RWPE2 (cell line): ENCODE results near the gene FARS2.

Experiments
- ATAC-seq: fragments of 200-7000 bp; cut with Tn5 transposase; 3 replicates; pipeline ENCODE4 v1.9.1; 2021; ENCODE audit warnings: low read depth
- DNase-seq: peaks from one replicate; pipeline ENCODE4 v3.0.0-alpha.2; 2020; ENCODE audit warnings: low spot score
- H3K27ac ChIP-seq: fragments of 450-650 bp; 2 replicates; pipeline ENCODE4 v1.5.1; 2017; ENCODE audit warnings: mild to moderate bottlenecking; ENCODE audit not compliant: poor library complexity, severe bottlenecking
- H3K27me3 ChIP-seq: fragments of 250-450 bp; sonication (Bioruptor Pico); 2 replicates; pipeline ENCODE4 v1.5.1; 2021; ENCODE audit warnings: mild to moderate bottlenecking, moderate library complexity; ENCODE audit not compliant: insufficient read depth, poor library complexity, severe bottlenecking
- H3K36me3 ChIP-seq: fragments of 250-450 bp; sonication (Bioruptor Pico); 2 replicates; pipeline ENCODE4 v1.5.1; 2020; ENCODE audit warnings: low read depth, mild to moderate bottlenecking, moderate library complexity
- H3K4me1 ChIP-seq: fragments of 250-450 bp; sonication (Bioruptor Pico); 2 replicates; pipeline ENCODE4 v1.5.1; 2021; ENCODE audit warnings: mild to moderate bottlenecking, moderate library complexity; ENCODE audit not compliant: insufficient read depth, poor library complexity, severe bottlenecking
- H3K4me3 ChIP-seq: fragments of 250-450 bp; sonication (Bioruptor Pico); 2 replicates; pipeline ENCODE4 v1.5.1; 2021; ENCODE audit warnings: mild to moderate bottlenecking, moderate library complexity; ENCODE audit not compliant: severe bottlenecking
- H3K9me3 ChIP-seq: fragments of 250-450 bp; sonication (Bioruptor Pico); 2 replicates; pipeline ENCODE4 v1.5.1; 2021; ENCODE audit warnings: mild to moderate bottlenecking, moderate library complexity; ENCODE audit not compliant: severe bottlenecking
- CTCF ChIP-seq: fragments of 450-650 bp; IDR thresholded peaks from one replicate; pipeline ENCODE4 v1.5.1; 2017; ENCODE audit warnings: mild to moderate bottlenecking, moderate library complexity; ENCODE audit not compliant: poor library complexity, severe bottlenecking

The FARS2 gene

GRCh38 chr6:5589422-5590141 is 328.3 kb downstream of the FARS2 start:
- Histone ChIP-seq H3K4me3 (no peak overlapping the region), H3K4me1 (no peaks in the 10 kb centered on the region), H3K36me3 (no peaks in the 10 kb centered on the region), H3K27me3 (no peaks in the 10 kb centered on the region), H3K27ac (no peak overlapping the region), H3K9me3 (no peaks in the 10 kb centered on the region)
- no peak for TF ChIP-seq CTCF
- ATAC-seq = no peak
- no peak for DNase-seq

- no peaks in the 10 kb centered on the region for H3K4me1 ChIP-seq
- H3K4me3 ChIP-seq = no peak overlapping the region
- H3K36me3 ChIP-seq = no peaks in the 10 kb centered on the region
- no peaks in the 10 kb centered on the region for H3K27me3 ChIP-seq
- no peak overlapping the region for H3K27ac ChIP-seq
- ATAC-seq = no peak
- H3K9me3 ChIP-seq = no peaks in the 10 kb centered on the region
- TF ChIP-seq CTCF = no peak
- no peak for DNase-seq
Measured at GRCh38 chr6:5590187-5590586, 328.9 kb downstream of the FARS2 start.

- H3K27me3 ChIP-seq = no peaks in the 10 kb centered on the region
- ATAC-seq = no peak
- no peaks in the 10 kb centered on the region for H3K9me3 ChIP-seq
- TF ChIP-seq CTCF = no peak
- DNase-seq = no peak
- no peaks in the 10 kb centered on the region for H3K4me1 ChIP-seq
- H3K27ac ChIP-seq = no peak overlapping the region
- no peak overlapping the region for H3K4me3 ChIP-seq
- no peaks in the 10 kb centered on the region for H3K36me3 ChIP-seq
Measured at GRCh38 chr6:5592886-5593519, 331.7 kb downstream of the FARS2 start.

- Histone ChIP-seq H3K27me3 (no peaks in the 10 kb centered on the region), H3K4me3 (no peak overlapping the region), H3K36me3 (no peaks in the 10 kb centered on the region), H3K27ac (no peak overlapping the region), H3K4me1 (no peaks in the 10 kb centered on the region), H3K9me3 (no peaks in the 10 kb centered on the region)
- ATAC-seq (no peak), DNase-seq (no peak)
- no peak for TF ChIP-seq CTCF
Measured at GRCh38 chr6:5595184-5595583, 333.9 kb downstream of the FARS2 start.

- Histone ChIP-seq H3K27me3 (no peaks in the 10 kb centered on the region), H3K9me3 (no peaks in the 10 kb centered on the region), H3K36me3 (no peaks in the 10 kb centered on the region), H3K4me1 (no peaks in the 10 kb centered on the region), H3K27ac (no peak overlapping the region), H3K4me3 (no peak overlapping the region)
- no peak for DNase-seq
- no peak for TF ChIP-seq CTCF
- no peak for ATAC-seq
Measured at GRCh38 chr6:5597413-5597812, 336.1 kb downstream of the FARS2 start.
